GM23338 (cell line): Measurements from ENCODE around the gene MYO18B. TPM values are rescaled to one million over a fixed set of nuclear protein-coding genes. Genes with fewer than 3 reads are reported as not detected.
A peak's percentile ranks its signal among the peaks of the same experiment; 100 is the strongest.

ENCODE experiments used
- ATAC-seq: fragments of 200-7000 bp; cut with Tn5 transposase; 3 replicates; pipeline ENCODE4 v1.9.1; 2020
- DNase-seq: peaks from one replicate; pipeline ENCODE4 v3.0.0-alpha.2; 2015; ENCODE audit warnings: low spot score
- H2AFZ ChIP-seq: fragments of 200-600 bp; sonication (generic); 2 replicates; pipeline ENCODE4 v1.8.0; 2016; ENCODE audit warnings: antibody characterized with exemption, mild to moderate bottlenecking, moderate library complexity
- H3F3A ChIP-seq: fragments of 200-600 bp; sonication (generic); replicated peaks from 2 replicates; pipeline ENCODE4 v1.8.0; 2017; ENCODE audit warnings: antibody characterized with exemption, mixed run types, low read depth
- H3K27ac ChIP-seq: fragments of 200-600 bp; sonication (generic); 2 replicates; pipeline ENCODE4 v1.6.1; 2016; ENCODE audit warnings: low read depth
- H3K27me3 ChIP-seq: fragments of 200-600 bp; sonication (generic); 2 replicates; pipeline ENCODE4 v1.8.0; 2016; ENCODE audit warnings: mild to moderate bottlenecking, mixed run types, moderate library complexity; ENCODE audit not compliant: insufficient read depth
- H3K36me3 ChIP-seq: fragments of 200-600 bp; sonication (generic); 2 replicates; pipeline ENCODE4 v1.8.0; 2016; ENCODE audit warnings: mild to moderate bottlenecking; ENCODE audit not compliant: insufficient read depth
- H3K4me1 ChIP-seq: fragments of 200-600 bp; sonication (generic); 2 replicates; pipeline ENCODE4 v1.8.0; 2016; ENCODE audit warnings: mild to moderate bottlenecking, moderate library complexity; ENCODE audit not compliant: insufficient read depth
- H3K4me2 ChIP-seq: fragments of 200-600 bp; sonication (generic); 2 replicates; pipeline ENCODE4 v1.7.1; 2017; ENCODE audit warnings: mixed run types
- H3K4me3 ChIP-seq: fragments of 200-600 bp; sonication (generic); 2 replicates; pipeline ENCODE4 v1.6.1; 2016; ENCODE audit warnings: mixed run types
- H3K79me2 ChIP-seq: fragments of 200-600 bp; sonication (generic); replicated peaks from 2 replicates; pipeline ENCODE4 v1.8.0; 2017; ENCODE audit warnings: mild to moderate bottlenecking; ENCODE audit not compliant: insufficient read depth
- H3K9me2 ChIP-seq: fragments of 200-600 bp; sonication (generic); 2 replicates; pipeline ENCODE4 v1.8.0; 2017; ENCODE audit not compliant: insufficient read depth
- H4K20me1 ChIP-seq: fragments of 200-600 bp; sonication (generic); replicated peaks from 2 replicates; pipeline ENCODE4 v1.8.0; 2017; ENCODE audit warnings: mild to moderate bottlenecking; ENCODE audit not compliant: insufficient read depth
- H3K27ac Mint-ChIP-seq: 2 replicates; pipeline ENCODE4 v1.8.0; 2020; ENCODE audit warnings: inconsistent platforms, mild to moderate bottlenecking, moderate library complexity, mixed read lengths
- H3K27me3 Mint-ChIP-seq: 3 replicates; pipeline ENCODE4 v1.8.0; 2022; ENCODE audit warnings: low read depth, mild to moderate bottlenecking, moderate library complexity, mixed read lengths, inconsistent platforms; ENCODE audit not compliant: insufficient read depth, poor library complexity
- H3K36me3 Mint-ChIP-seq: 3 replicates; pipeline ENCODE4 v1.8.0; 2021; ENCODE audit warnings: low read depth, mild to moderate bottlenecking, inconsistent platforms, moderate library complexity, mixed read lengths
- H3K4me1 Mint-ChIP-seq: 3 replicates; pipeline ENCODE4 v1.8.0; 2020; ENCODE audit warnings: mild to moderate bottlenecking, inconsistent platforms, mixed read lengths
- H3K4me3 Mint-ChIP-seq: 3 replicates; pipeline ENCODE4 v1.8.0; 2021; ENCODE audit warnings: moderate library complexity, mild to moderate bottlenecking, inconsistent platforms, mixed read lengths
- H3K9me3 Mint-ChIP-seq: 3 replicates; pipeline ENCODE4 v1.8.0; 2020; ENCODE audit warnings: moderate library complexity, mild to moderate bottlenecking, inconsistent platforms, mixed read lengths
- CREB1 ChIP-seq: fragments of 250-450 bp; sonication (Bioruptor Pico); IDR thresholded peaks from 2 replicates; pipeline ENCODE4 v1.5.0; 2020; ENCODE audit warnings: low read depth, mild to moderate bottlenecking, moderate library complexity
- CTCF ChIP-seq, 2 experiments: fragments of 200-600 bp in 1 of 2; sonication (generic) in 1 of 2; conservative IDR thresholded peaks; 2 replicates each; pipeline versions ENCODE4 v1.5.1 to v1.6.1; 2016 to 2017; ENCODE audit warnings: antibody characterized with exemption in 2 of 2, low read depth in 2 of 2, mild to moderate bottlenecking in 2 of 2, moderate library complexity in 1 of 2
- ETS1 ChIP-seq: IDR thresholded peaks from 2 replicates; pipeline ENCODE4 v1.6.1; 2016; ENCODE audit warnings: antibody characterized with exemption
- JUNB ChIP-seq: IDR thresholded peaks from one replicate; pipeline ENCODE4 v1.6.1; 2016; ENCODE audit warnings: antibody characterized with exemption; ENCODE audit not compliant: unreplicated experiment
- NANOG ChIP-seq: IDR thresholded peaks from 2 replicates; pipeline ENCODE4 v1.6.1; 2016; ENCODE audit warnings: antibody characterized with exemption, borderline replicate concordance
- POLR2AphosphoS5 ChIP-seq: IDR thresholded peaks from 2 replicates; pipeline ENCODE4 v1.6.1; 2016; ENCODE audit warnings: antibody characterized with exemption, low read depth
- REST ChIP-seq: IDR thresholded peaks from one replicate; pipeline ENCODE4 v1.6.1; 2018; ENCODE audit warnings: antibody characterized with exemption; ENCODE audit not compliant: unreplicated experiment
- STAT1 ChIP-seq: IDR thresholded peaks from one replicate; pipeline ENCODE4 v1.6.1; 2016; ENCODE audit warnings: antibody characterized with exemption; ENCODE audit not compliant: unreplicated experiment
- ZNF114 ChIP-seq: fragments of 250-450 bp; sonication (Bioruptor Pico); IDR thresholded peaks from 2 replicates; pipeline ENCODE4 v1.5.0; 2020; ENCODE audit warnings: mild to moderate bottlenecking, moderate library complexity
- ZNF462 ChIP-seq: fragments of 250-450 bp; sonication (Bioruptor Pico); IDR thresholded peaks from 2 replicates; pipeline ENCODE4 v1.5.0; 2020; ENCODE audit warnings: mild to moderate bottlenecking, moderate library complexity
- polyA plus RNA-seq: library from polyadenylated mRNA; unstranded; fragments of >200 nt; fragmentation: Nextera tagmentation; extraction: Ambion mirVana; gene quantifications from 2 replicates; pipeline ENCODE4 v1.2.1, GENCODE V29; 2016
- total RNA-seq: library from RNA; depleted of rRNA; stranded (reverse); fragments of >200 nt; shearing (Covaris generic); gene quantifications from 2 replicates; pipeline ENCODE4 v1.2.3, GENCODE V29; 2014

MYO18B gene
- total and polyA plus RNA-seq, 2 experiments from 2014 or later: 0.36 to 0.45 TPM

GRCh38 chr22:25753252-25753651 is 11.3 kb downstream of the MYO18B start:
- Histone ChIP-seq H3K79me2 (no peaks in the 10 kb centered on the region), H3K4me2 (no peak overlapping the region), H3F3A (no peaks in the 10 kb centered on the region), H3K27me3 (no peaks in the 10 kb centered on the region), H3K36me3 (no peaks in the 10 kb centered on the region; the same call in 1 of the 2 replicates), H3K27ac (no peak overlapping the region), H3K4me3 (no peak overlapping the region), H3K9me2 (no peaks in the 10 kb centered on the region), H2AFZ (peak overlapping the region; percentile 84), H4K20me1 (no peaks in the 10 kb centered on the region; the same call in 1 of the 2 replicates), H3K4me1 (no peaks in the 10 kb centered on the region)
- DNase-seq (no peak), ATAC-seq (no peak)
- TF ChIP-seq POLR2AphosphoS5 (no peak), STAT1 (no peak), JUNB (no peak), ZNF114 (no peak), ETS1 (no peak), ZNF462 (CRISPR knock-in tag) (no peak), REST (no peak), NANOG (no peak), CREB1 (CRISPR knock-in tag) (no peak), CTCF (conservative IDR thresholded peaks at IDR 0.05; ENCODE audit: low read depth in 2 of 2) (no peak)
- no peak overlapping the region for H3K4me3 Mint-ChIP-seq
- no peaks in the 10 kb centered on the region for H3K36me3 Mint-ChIP-seq
- H3K4me1 Mint-ChIP-seq: no peaks in the 10 kb centered on the region
- H3K27me3 Mint-ChIP-seq: peaks cover 10% of the 10 kb centered on the region
- no peaks in the 10 kb centered on the region; the same call in 2 of the 3 replicates for H3K9me3 Mint-ChIP-seq
- H3K27ac Mint-ChIP-seq: no peak overlapping the region
